ENCODE results near the gene GRID2. TPM values are rescaled to one million over a fixed set of nuclear protein-coding genes. Genes with fewer than 3 reads are reported as not detected.

The GRID2 gene
- total and polyA plus RNA-seq, 10 of the 15 experiments (the other 5 are each of a cell fraction or from before 2014, with no cell fraction given), result not detected

DNA sequence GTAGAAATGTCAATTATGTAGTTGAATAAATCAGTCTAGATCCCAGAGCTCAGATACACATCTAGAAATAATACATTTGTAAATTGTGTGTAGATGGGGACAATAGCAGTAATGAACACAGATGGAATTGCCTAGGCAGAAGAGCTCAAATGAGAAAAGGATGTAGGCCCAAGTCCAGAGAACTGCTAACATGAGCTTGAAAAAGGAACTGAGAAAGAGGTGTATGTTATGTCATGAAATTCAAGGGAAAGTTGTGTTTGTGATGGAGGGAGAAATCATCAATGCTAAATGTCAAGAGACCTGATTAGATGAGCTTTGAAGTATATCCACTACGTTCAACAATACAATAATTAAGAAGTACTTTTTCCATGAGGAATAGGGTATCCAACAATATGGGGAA is 1148.2 kb downstream of the GRID2 start:
- Histone ChIP-seq H3K4me2 (ENCODE audit: control insufficient read depth, insufficient read depth) (no peak overlapping the region), H4K20me1 (ENCODE audit: control insufficient read depth, insufficient read depth) (no peaks in the 10 kb centered on the region), H2AFZ (ENCODE audit: control insufficient read depth, low read depth, low read length) (no peak overlapping the region), H3K9ac (ENCODE audit: control insufficient read depth, insufficient read depth, low read length) (no peak overlapping the region), H3K4me3 (no peak overlapping the region), H3K9me3 (replicated peaks; ENCODE audit: control insufficient read depth, insufficient read depth, low read length) (no peaks in the 10 kb centered on the region), H3K27me3 (replicated peaks in 1 of 2; ENCODE audit: control insufficient read depth in 2 of 2, insufficient read depth in 2 of 2, low read length in 1 of 2) (no peaks in the 10 kb centered on the region), H3K4me1 (ENCODE audit: control insufficient read depth, insufficient read depth, low read length) (no peaks in the 10 kb centered on the region), H3K27ac (ENCODE audit: control insufficient read depth, insufficient read depth) (no peak overlapping the region), H3K36me3 (ENCODE audit: control insufficient read depth in 2 of 2, insufficient read depth in 2 of 2, low read length in 1 of 2) (no peaks in the 10 kb centered on the region), H3K79me2 (ENCODE audit: control insufficient read depth, insufficient read depth, low read length) (no peaks in the 10 kb centered on the region)
- DNase-seq (ENCODE audit: low read depth, low spot score) (no peak), ATAC-seq (peak; percentile 30; the same call in 1 of the 3 replicates), FAIRE-seq (no peak)
- no TSS peak for BruUV-seq (replicated peaks)
- RAD21 ChIA-PET (ENCODE audit: unreplicated experiment), result no interaction called here
- 0% methylated on average over 1 of the region's 1 CpG for WGBS (ENCODE audit: insufficient coverage, insufficient replicate concordance, low lambda C conversion rate, missing lambda C conversion rate)
- CTCF ChIA-PET, result no interaction called here
- intact Hi-C loops (cut with micrococcal nuclease; ENCODE audit: unreplicated experiment), result no loop called here
- POLR2A ChIA-PET, result no interaction called here
- SMC1A ChIA-PET (ENCODE audit: uncharacterized antibody, unreplicated experiment), result interaction anchor here (1.6 kb wide), 1 partner anchor 9 kb away, joined by 3 read pairs; no protein-coding TSS in a partner anchor
- TF ChIP-seq NFYB (IDR thresholded peaks at IDR 0.05; ENCODE audit: insufficient read depth, low read depth, low read length) (no peak), SREBF2 (IDR thresholded peaks at IDR 0.05; ENCODE audit: low read length) (no peak), JUND (IDR thresholded peaks at IDR 0.05; ENCODE audit: low read depth, low read length) (no peak), IKZF2 (IDR thresholded peaks at IDR 0.05) (no peak)
- in situ Hi-C loops (cut with MboI), result no loop called here

DNA sequence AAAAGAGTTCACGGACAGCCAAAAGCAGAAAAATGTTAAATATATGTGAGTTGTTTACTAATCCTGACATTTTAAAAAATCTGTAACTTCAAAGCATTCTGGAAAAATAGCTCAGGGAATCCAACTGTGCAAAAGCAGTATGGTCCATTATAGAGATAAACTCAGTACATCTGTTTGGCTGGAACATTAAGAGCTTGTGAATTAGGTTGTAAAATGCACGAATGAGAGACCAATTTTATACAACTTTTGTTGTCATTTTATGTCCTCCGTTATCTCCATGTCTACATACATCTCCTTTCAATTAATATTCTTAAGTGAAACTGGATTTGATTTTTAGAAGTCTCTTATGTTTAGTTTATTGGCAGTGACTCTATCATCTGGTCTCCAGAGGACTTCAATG is 1157.8 kb downstream of the GRID2 start:
- intact Hi-C loops (cut with micrococcal nuclease; ENCODE audit: unreplicated experiment), result no loop called here
- 16% methylated on average over 3 of the region's 3 CpGs for WGBS (ENCODE audit: insufficient coverage, insufficient replicate concordance, low lambda C conversion rate, missing lambda C conversion rate)

More for the DNA sequence above, 1157.8 kb downstream of the GRID2 start:
- TF ChIP-seq, protein P1, sequence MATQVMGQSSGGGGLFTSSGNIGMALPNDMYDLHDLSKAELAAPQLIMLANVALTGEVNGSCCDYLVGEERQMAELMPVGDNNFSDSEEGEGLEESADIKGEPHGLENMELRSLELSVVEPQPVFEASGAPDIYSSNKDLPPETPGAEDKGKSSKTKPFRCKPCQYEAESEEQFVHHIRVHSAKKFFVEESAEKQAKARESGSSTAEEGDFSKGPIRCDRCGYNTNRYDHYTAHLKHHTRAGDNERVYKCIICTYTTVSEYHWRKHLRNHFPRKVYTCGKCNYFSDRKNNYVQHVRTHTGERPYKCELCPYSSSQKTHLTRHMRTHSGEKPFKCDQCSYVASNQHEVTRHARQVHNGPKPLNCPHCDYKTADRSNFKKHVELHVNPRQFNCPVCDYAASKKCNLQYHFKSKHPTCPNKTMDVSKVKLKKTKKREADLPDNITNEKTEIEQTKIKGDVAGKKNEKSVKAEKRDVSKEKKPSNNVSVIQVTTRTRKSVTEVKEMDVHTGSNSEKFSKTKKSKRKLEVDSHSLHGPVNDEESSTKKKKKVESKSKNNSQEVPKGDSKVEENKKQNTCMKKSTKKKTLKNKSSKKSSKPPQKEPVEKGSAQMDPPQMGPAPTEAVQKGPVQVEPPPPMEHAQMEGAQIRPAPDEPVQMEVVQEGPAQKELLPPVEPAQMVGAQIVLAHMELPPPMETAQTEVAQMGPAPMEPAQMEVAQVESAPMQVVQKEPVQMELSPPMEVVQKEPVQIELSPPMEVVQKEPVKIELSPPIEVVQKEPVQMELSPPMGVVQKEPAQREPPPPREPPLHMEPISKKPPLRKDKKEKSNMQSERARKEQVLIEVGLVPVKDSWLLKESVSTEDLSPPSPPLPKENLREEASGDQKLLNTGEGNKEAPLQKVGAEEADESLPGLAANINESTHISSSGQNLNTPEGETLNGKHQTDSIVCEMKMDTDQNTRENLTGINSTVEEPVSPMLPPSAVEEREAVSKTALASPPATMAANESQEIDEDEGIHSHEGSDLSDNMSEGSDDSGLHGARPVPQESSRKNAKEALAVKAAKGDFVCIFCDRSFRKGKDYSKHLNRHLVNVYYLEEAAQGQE (IDR thresholded peaks at IDR 0.05; ENCODE audit: low read depth, low read length), result no peak
- no TSS peak for BruUV-seq (replicated peaks)
- in situ Hi-C loops (cut with MboI), result no loop called here
- ChIA-PET RAD21 (ENCODE audit: unreplicated experiment) (no interaction called here), CTCF (interaction anchor here (0.5 kb wide), 1 partner anchor 221 kb away, joined by 3 read pairs; no protein-coding TSS in a partner anchor), POLR2A (no interaction called here), SMC1A (ENCODE audit: uncharacterized antibody, unreplicated experiment) (interaction anchor here (1.1 kb wide), 1 partner anchor 286 kb away, joined by 3 read pairs; no protein-coding TSS in a partner anchor)
- Histone ChIP-seq H3K36me3 (ENCODE audit: control insufficient read depth in 2 of 2, insufficient read depth in 2 of 2, low read length in 1 of 2) (no peaks in the 10 kb centered on the region), H3K4me3 (no peak overlapping the region), H2AFZ (ENCODE audit: control insufficient read depth, low read depth, low read length) (no peak overlapping the region), H3K27me3 (replicated peaks in 1 of 2; ENCODE audit: control insufficient read depth in 2 of 2, insufficient read depth in 2 of 2, low read length in 1 of 2) (no peaks in the 10 kb centered on the region), H4K20me1 (ENCODE audit: control insufficient read depth, insufficient read depth) (no peaks in the 10 kb centered on the region), H3K4me2 (ENCODE audit: control insufficient read depth, insufficient read depth) (no peak overlapping the region), H3K9ac (ENCODE audit: control insufficient read depth, insufficient read depth, low read length) (no peak overlapping the region), H3K4me1 (ENCODE audit: control insufficient read depth, insufficient read depth, low read length) (no peaks in the 10 kb centered on the region), H3K27ac (ENCODE audit: control insufficient read depth, insufficient read depth) (no peak overlapping the region), H3K9me3 (replicated peaks; ENCODE audit: control insufficient read depth, insufficient read depth, low read length) (no peaks in the 10 kb centered on the region), H3K79me2 (ENCODE audit: control insufficient read depth, insufficient read depth, low read length) (no peaks in the 10 kb centered on the region)
- FAIRE-seq, result no peak
- ATAC-seq, result no peak
- no peak for DNase-seq (ENCODE audit: low read depth, low spot score)

All from GM12878 (cell line).